GM18498 (cell line): ENCODE data around the gene GALK1.

Experiments
- ATAC-seq: cut with Tn5 transposase; IDR thresholded peaks from one replicate; pipeline ENCODE4 v1.9.1; 2021; ENCODE audit warnings: mild to moderate bottlenecking, moderate library complexity; ENCODE audit not compliant: unreplicated experiment

Gene GALK1

GRCh38 chr17:75751676-75752404 is 13.2 kb downstream of the GALK1 start:
- no peak for ATAC-seq

GRCh38 chr17:75750661-75751423 is 14.2 kb downstream of the GALK1 start:
- ATAC-seq, result no peak

GRCh38 chr17:75749545-75750389 is 15.2 kb downstream of the GALK1 start:
- ATAC-seq, result no peak

- no peak for ATAC-seq
Observed at GRCh38 chr17:75748706-75749105, 16.3 kb downstream of the GALK1 start.

- no peak for ATAC-seq
Observed at GRCh38 chr17:75743625-75744206, 21.3 kb downstream of the GALK1 start.

GRCh38 chr17:75742337-75742736 is 22.7 kb downstream of the GALK1 start:
- no peak for ATAC-seq

GRCh38 chr17:75740631-75741077 is 24.3 kb downstream of the GALK1 start:
- ATAC-seq, result no peak

- ATAC-seq, result no peak
Observed at GRCh38 chr17:75740215-75740614, 24.8 kb downstream of the GALK1 start.

- no peak for ATAC-seq
Observed at GRCh38 chr17:75739801-75740200, 25.2 kb downstream of the GALK1 start.

GRCh38 chr17:75739174-75739573 is 25.8 kb downstream of the GALK1 start:
- ATAC-seq, result no peak

- no peak for ATAC-seq
Observed at GRCh38 chr17:75738218-75738802, 26.7 kb downstream of the GALK1 start.

GRCh38 chr17:75737133-75737962 is 27.6 kb downstream of the GALK1 start:
- ATAC-seq, result no peak

- ATAC-seq, result no peak
Observed at GRCh38 chr17:75736173-75736835, 28.7 kb downstream of the GALK1 start.

GRCh38 chr17:75734674-75735294 is 30.2 kb downstream of the GALK1 start:
- no peak for ATAC-seq

- ATAC-seq, result no peak
Observed at GRCh38 chr17:75733471-75733870, 31.5 kb downstream of the GALK1 start.

- no peak for ATAC-seq
Observed at GRCh38 chr17:75731716-75732498, 33.1 kb downstream of the GALK1 start.

GRCh38 chr17:75731086-75731715 is 33.8 kb downstream of the GALK1 start:
- no peak for ATAC-seq

- no peak for ATAC-seq
Observed at GRCh38 chr17:75730065-75730464, 34.9 kb downstream of the GALK1 start.
